ENCODE data around the gene SLCO4A1.

DNA sequence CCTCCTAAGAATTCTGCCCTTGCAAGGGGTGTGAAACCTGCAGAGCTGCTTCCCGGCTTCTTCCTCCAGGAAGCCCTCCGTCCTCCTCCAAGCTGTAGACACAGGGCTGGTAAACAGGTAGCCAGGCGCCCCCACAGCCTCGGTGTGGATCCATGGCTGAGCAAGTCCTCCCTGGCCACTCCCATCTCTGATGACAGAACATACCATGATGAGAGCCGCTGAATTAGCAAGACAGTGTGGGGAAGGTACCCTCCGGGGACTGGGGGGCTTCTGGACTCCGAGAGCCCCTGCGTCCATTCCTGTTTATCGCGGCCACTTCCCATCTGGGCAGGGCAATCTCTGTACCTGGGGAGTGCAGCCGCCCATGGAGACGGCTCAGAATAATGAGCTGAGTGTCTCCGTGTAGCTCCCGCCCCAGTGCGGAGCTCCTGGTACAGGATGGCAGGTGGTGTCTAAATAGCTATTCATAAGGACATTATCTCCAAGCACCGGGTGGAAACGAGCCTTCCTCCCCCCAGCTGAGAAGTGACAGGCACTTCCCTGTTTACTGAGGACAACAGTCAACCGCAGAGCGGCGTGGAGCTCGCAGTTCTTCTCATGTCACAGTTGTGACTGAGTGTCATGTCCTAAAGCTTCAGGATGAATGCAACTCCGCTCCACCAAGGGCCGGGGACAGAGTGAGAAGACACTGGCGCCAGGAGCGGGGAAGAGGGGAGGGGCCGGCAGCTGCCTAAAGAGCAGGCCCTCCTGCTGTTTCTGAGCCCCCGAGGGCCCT is 43.7 kb downstream of the SLCO4A1 start:
- TF ChIP-seq POLR2AphosphoS5 (IDR thresholded peaks at IDR 0.05; ENCODE audit: insufficient read depth, low read depth, low read length) = no peak
- TF ChIP-seq, protein P1, sequence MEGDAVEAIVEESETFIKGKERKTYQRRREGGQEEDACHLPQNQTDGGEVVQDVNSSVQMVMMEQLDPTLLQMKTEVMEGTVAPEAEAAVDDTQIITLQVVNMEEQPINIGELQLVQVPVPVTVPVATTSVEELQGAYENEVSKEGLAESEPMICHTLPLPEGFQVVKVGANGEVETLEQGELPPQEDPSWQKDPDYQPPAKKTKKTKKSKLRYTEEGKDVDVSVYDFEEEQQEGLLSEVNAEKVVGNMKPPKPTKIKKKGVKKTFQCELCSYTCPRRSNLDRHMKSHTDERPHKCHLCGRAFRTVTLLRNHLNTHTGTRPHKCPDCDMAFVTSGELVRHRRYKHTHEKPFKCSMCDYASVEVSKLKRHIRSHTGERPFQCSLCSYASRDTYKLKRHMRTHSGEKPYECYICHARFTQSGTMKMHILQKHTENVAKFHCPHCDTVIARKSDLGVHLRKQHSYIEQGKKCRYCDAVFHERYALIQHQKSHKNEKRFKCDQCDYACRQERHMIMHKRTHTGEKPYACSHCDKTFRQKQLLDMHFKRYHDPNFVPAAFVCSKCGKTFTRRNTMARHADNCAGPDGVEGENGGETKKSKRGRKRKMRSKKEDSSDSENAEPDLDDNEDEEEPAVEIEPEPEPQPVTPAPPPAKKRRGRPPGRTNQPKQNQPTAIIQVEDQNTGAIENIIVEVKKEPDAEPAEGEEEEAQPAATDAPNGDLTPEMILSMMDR (IDR thresholded peaks at IDR 0.05; ENCODE audit: extremely low read depth in 1 of 2, insufficient read depth in 1 of 2, low read depth in 1 of 2, low read length in 2 of 2) = no peak
- no peak for TF ChIP-seq MYC (IDR thresholded peaks at IDR 0.05; ENCODE audit: low read depth, low read length)
- TF ChIP-seq GATA2 (IDR thresholded peaks at IDR 0.05; ENCODE audit: insufficient read depth, insufficient read length, low read depth, low read length) = no peak
- TF ChIP-seq EZH2 (IDR thresholded peaks at IDR 0.05; ENCODE audit: borderline replicate concordance, low read depth, low read length, severe bottlenecking) = no peak
- TF ChIP-seq, protein P2, sequence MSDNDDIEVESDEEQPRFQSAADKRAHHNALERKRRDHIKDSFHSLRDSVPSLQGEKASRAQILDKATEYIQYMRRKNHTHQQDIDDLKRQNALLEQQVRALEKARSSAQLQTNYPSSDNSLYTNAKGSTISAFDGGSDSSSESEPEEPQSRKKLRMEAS (IDR thresholded peaks at IDR 0.05; ENCODE audit: insufficient read depth, insufficient read length) = no peak
- TF ChIP-seq POLR2A (IDR thresholded peaks at IDR 0.05; ENCODE audit: low read depth, low read length) = no peak
- TF ChIP-seq JUN (IDR thresholded peaks at IDR 0.05; ENCODE audit: borderline replicate concordance, insufficient read depth, insufficient read length, low read depth) = no peak
- TF ChIP-seq FOS (IDR thresholded peaks at IDR 0.05; ENCODE audit: borderline replicate concordance, insufficient read depth, low read length) = no peak
